Measurements from ENCODE around the gene FSHR. TPM values are rescaled to one million over a fixed set of nuclear protein-coding genes. Genes with fewer than 3 reads are reported as not detected.

The FSHR gene
- total and polyA plus RNA-seq, 2 of the 8 experiments (the other 6 are each of a cell fraction or from before 2014, with no cell fraction given) = not detected

GRCh38 chr2:49069829-49070228, 84.5 kb downstream of the FSHR start:
- H3K4me3 ChIP-seq (ENCODE audit: extremely low read depth in 1 of 4, insufficient read depth in 2 of 4, low read depth in 3 of 4, low read length in 4 of 4) = no peak overlapping the region
- WGBS, 2 experiments (ENCODE audit: extremely low coverage in 1 of 2, insufficient coverage in 1 of 2, insufficient read length in 1 of 2, insufficient replicate concordance in 2 of 2, low coverage in 1 of 2, low lambda C conversion rate in 2 of 2, missing lambda C conversion rate in 1 of 2) = 100% methylated on average over 1 of the region's 1 CpG; no CpG with 5 or more reads in 1 of the 2 experiments
- no peak overlapping the region for H2BK5ac ChIP-seq (ENCODE audit: low read depth, low read length)
- no peaks in the 10 kb centered on the region for H3K9me3 ChIP-seq (ENCODE audit: insufficient read depth in 2 of 2, low read depth in 1 of 2, low read length in 1 of 2)
- TF ChIP-seq SP1 (IDR thresholded peaks at IDR 0.05; ENCODE audit: low read depth, low read length) (no peak), HDAC6 (IDR thresholded peaks at IDR 0.05; ENCODE audit: low read depth, low read length) (no peak)
- H3K4ac ChIP-seq (replicated peaks; ENCODE audit: insufficient read length, low read depth, low read length) = no peak overlapping the region
- no peaks in the 10 kb centered on the region for H3K4me1 ChIP-seq (replicated peaks in 1 of 4; ENCODE audit: control insufficient read depth in 3 of 4, insufficient read depth in 4 of 4, low read length in 3 of 4)
- no peaks in the 10 kb centered on the region for H4K20me1 ChIP-seq (replicated peaks in 1 of 2; ENCODE audit: control insufficient read depth in 1 of 2, insufficient read depth in 2 of 2, low read length in 2 of 2)
- CTCF ChIA-PET (ENCODE audit: partially characterized antibody) = interaction anchor here (1.2 to 1.3 kb wide), 2 partner anchors 25 to 113 kb away, joined by 3 read pairs; no protein-coding TSS in a partner anchor
- H3K14ac ChIP-seq (ENCODE audit: insufficient read length) = no peak overlapping the region
- H4K8ac ChIP-seq (ENCODE audit: extremely low read depth, insufficient read depth, low read length) = no peak overlapping the region
- H2AK5ac ChIP-seq (ENCODE audit: low read depth, low read length) = no peak overlapping the region
- DNase-seq (ENCODE audit: low read depth in 1 of 2, low spot score in 2 of 2) (no peak), FAIRE-seq (no peak)
- no peak overlapping the region for H2BK15ac ChIP-seq (ENCODE audit: low read length)
- H3K18ac ChIP-seq (ENCODE audit: extremely low read depth, low read length) = no peak overlapping the region
- H3K79me1 ChIP-seq (ENCODE audit: low read depth, low read length) = no peaks in the 10 kb centered on the region
- no peaks in the 10 kb centered on the region for H3K23me2 ChIP-seq (ENCODE audit: low read depth, low read length)
- H2AFZ ChIP-seq (ENCODE audit: low read length) = no peak overlapping the region
- no peak overlapping the region for H2BK120ac ChIP-seq (replicated peaks; ENCODE audit: low read depth, low read length)
- H4K5ac ChIP-seq (ENCODE audit: insufficient read length, low read depth, low read length) = no peak overlapping the region
- no peak overlapping the region for H3K4me2 ChIP-seq (ENCODE audit: insufficient read depth in 1 of 2, low read depth in 2 of 2, low read length in 2 of 2)
- H3K9ac ChIP-seq (replicated peaks in 1 of 4; ENCODE audit: extremely low read depth in 1 of 4, low read depth in 3 of 4, low read length in 3 of 4) = no peak overlapping the region
- H2BK20ac ChIP-seq (ENCODE audit: low read length) = no peak overlapping the region
- no peak overlapping the region for H3K27ac ChIP-seq (ENCODE audit: low read depth, low read length)
- H3K79me2 ChIP-seq (ENCODE audit: control insufficient read depth in 1 of 2, insufficient read depth in 2 of 2, low read length in 2 of 2) = no peaks in the 10 kb centered on the region
- no peak overlapping the region for H3K23ac ChIP-seq (ENCODE audit: insufficient read length)
- no peak overlapping the region for H4K91ac ChIP-seq (replicated peaks; ENCODE audit: insufficient read length, low read length)
- no peaks in the 10 kb centered on the region for H3K36me3 ChIP-seq (ENCODE audit: control insufficient read depth in 2 of 4, insufficient read depth in 4 of 4, low read length in 3 of 4)
- no peaks in the 10 kb centered on the region for H3K27me3 ChIP-seq (replicated peaks in 1 of 4; ENCODE audit: control insufficient read depth in 3 of 4, extremely low read depth in 1 of 4, insufficient read depth in 3 of 4, low read length in 3 of 4)
- POLR2A ChIA-PET (ENCODE audit: partially characterized antibody) = no interaction called here
- no peak overlapping the region for H2BK12ac ChIP-seq (ENCODE audit: low read depth, low read length)
- H3K56ac ChIP-seq (replicated peaks; ENCODE audit: insufficient read length, low read depth, low read length) = no peak overlapping the region
